Left renal pelvis (tissue), 4 donors: ENCODE measurements around the gene CDK16. TPM values are rescaled to one million over a fixed set of nuclear protein-coding genes. Genes with fewer than 3 reads are reported as not detected.

Source experiments
- DNase-seq, 4 donors: peaks; one replicate each; pipeline ENCODE4 v3.0.0-alpha.2; 2013; ENCODE audit warnings: low read depth in 4 of 4, low spot score in 3 of 4
- polyA plus RNA-seq, 4 donors: library from polyadenylated mRNA; unstranded; fragments of 120-200 nt; gene quantifications; one replicate each; pipeline ENCODE4 v1.2.1, GENCODE V29; 2013; ENCODE audit not compliant: insufficient read length in 4 of 4

CDK16 gene
- polyA plus RNA-seq, 4 donors, result 97.1 to 134 (median 110) TPM

- no peak for DNase-seq
Measured at GRCh38 chrX:47204970-47205369, 13.5 kb upstream of the CDK16 start.

GRCh38 chrX:47206316-47206715, 12.2 kb upstream of the CDK16 start:
- no peak for DNase-seq

- DNase-seq, result no peak
Measured at GRCh38 chrX:47208108-47208507, 10.4 kb upstream of the CDK16 start.

GRCh38 chrX:47209508-47210238, 8.8 kb upstream of the CDK16 start:
- no peak for DNase-seq

GRCh38 chrX:47210661-47211425, 7.6 kb upstream of the CDK16 start:
- no peak for DNase-seq

GRCh38 chrX:47212381-47213293, 5.8 kb upstream of the CDK16 start:
- DNase-seq, result no peak

GRCh38 chrX:47214435-47215077, 3.9 kb upstream of the CDK16 start:
- no peak for DNase-seq

GRCh38 chrX:47215291-47215900, 3.1 kb upstream of the CDK16 start:
- DNase-seq, result no peak

GRCh38 chrX:47216393-47216925, 2.0 kb upstream of the CDK16 start:
- DNase-seq, result no peak

- no peak for DNase-seq
Measured at GRCh38 chrX:47217121-47217851, 1.2 kb upstream of the CDK16 start.

- DNase-seq, result peak; percentile 94 to 97 (median 96)
Measured at GRCh38 chrX:47217852-47218279, 615 bp upstream of the CDK16 start.

- no peak for DNase-seq
Measured at GRCh38 chrX:47218920-47219815, 687 bp downstream of the CDK16 start.

- DNase-seq, result no peak
Measured at GRCh38 chrX:47221756-47222155, 3.3 kb downstream of the CDK16 start.

GRCh38 chrX:47222751-47223350, 4.4 kb downstream of the CDK16 start:
- DNase-seq, result no peak

GRCh38 chrX:47223476-47224250, 5.2 kb downstream of the CDK16 start:
- DNase-seq, result no peak

- DNase-seq, result no peak
Measured at GRCh38 chrX:47224266-47224895, 5.9 kb downstream of the CDK16 start.
